WTC11 (cell line): ENCODE data around the gene TPM3. TPM values are rescaled to one million over a fixed set of nuclear protein-coding genes. Genes with fewer than 3 reads are reported as not detected.

Experiments used
- ATAC-seq: fragments of 200-7000 bp; cut with Tn5 transposase; 2 replicates; pipeline ENCODE4 v1.10.0; 2021; ENCODE audit warnings: mild to moderate bottlenecking, moderate library complexity
- CTCF ChIA-PET: fragments of 300-600 bp; sonication (Branson Sonifier 250); formaldehyde crosslinking; loops from one replicate; lab custom pipeline; 2021; ENCODE audit warnings: antibody characterized with exemption; lab: Charles Lee
- POLR2A ChIA-PET: fragments of 350-600 bp; sonication (Branson Sonifier 250); formaldehyde crosslinking; loops from one replicate; lab custom pipeline; 2021; ENCODE audit warnings: antibody characterized with exemption; lab: Charles Lee
- DNase-seq: peaks from one replicate; pipeline ENCODE4 v3.0.0; 2021; ENCODE audit warnings: low spot score
- H3K27ac Mint-ChIP-seq: 2 replicates; pipeline ENCODE4 v1.8.0; 2021; ENCODE audit warnings: mixed read lengths
- H3K27me3 Mint-ChIP-seq: 2 replicates; pipeline ENCODE4 v1.8.0; 2021; ENCODE audit warnings: low read depth, mild to moderate bottlenecking, moderate library complexity, mixed read lengths
- H3K36me3 Mint-ChIP-seq: 2 replicates; pipeline ENCODE4 v1.8.0; 2021; ENCODE audit warnings: mixed read lengths
- H3K4me1 Mint-ChIP-seq: 2 replicates; pipeline ENCODE4 v1.8.0; 2022; ENCODE audit warnings: mixed read lengths
- H3K4me3 Mint-ChIP-seq: 2 replicates; pipeline ENCODE4 v1.8.0; 2021; ENCODE audit warnings: mild to moderate bottlenecking, moderate library complexity, mixed read lengths
- H3K9me3 Mint-ChIP-seq: 2 replicates; pipeline ENCODE4 v1.8.0; 2021; ENCODE audit warnings: mixed read lengths
- AFF4 ChIP-seq: sonication (generic); formaldehyde crosslinking; IDR thresholded peaks from 2 replicates; pipeline ENCODE4 v1.8.1; 2023; ENCODE audit warnings: mild to moderate bottlenecking, missing genetic modification reagents, borderline replicate concordance
- ATF1 ChIP-seq: sonication (generic); formaldehyde crosslinking; IDR thresholded peaks from 2 replicates; pipeline ENCODE4 v1.8.1; 2023; ENCODE audit warnings: mild to moderate bottlenecking, moderate library complexity, missing genetic modification reagents
- ATF3 ChIP-seq: sonication (generic); formaldehyde crosslinking; conservative IDR thresholded peaks from 2 replicates; pipeline ENCODE4 v1.8.1; 2022; ENCODE audit warnings: mild to moderate bottlenecking, missing genetic modification reagents
- CDX4 ChIP-seq: fragments of 250-450 bp; sonication (Bioruptor Pico); IDR thresholded peaks from 2 replicates; pipeline ENCODE4 v1.9.0; 2021; ENCODE audit warnings: moderate library complexity, mild to moderate bottlenecking, inconsistent platforms, borderline replicate concordance
- CTCF ChIP-seq: fragments of 200-600 bp; IDR thresholded peaks from 2 replicates; pipeline ENCODE4 v1.8.0; 2022; ENCODE audit warnings: antibody characterized with exemption
- ELF4 ChIP-seq: sonication (generic); formaldehyde crosslinking; IDR thresholded peaks from 2 replicates; pipeline ENCODE4 v1.8.1; 2022; ENCODE audit warnings: low read depth, mild to moderate bottlenecking, moderate library complexity, missing genetic modification reagents
- EMX1 ChIP-seq: fragments of 250-450 bp; sonication (Bioruptor Pico); IDR thresholded peaks from 2 replicates; pipeline ENCODE4 v1.8.0; 2021; ENCODE audit warnings: mild to moderate bottlenecking
- ESRRA ChIP-seq: sonication (generic); formaldehyde crosslinking; IDR thresholded peaks from 2 replicates; pipeline ENCODE4 v1.8.1; 2022; ENCODE audit warnings: mild to moderate bottlenecking, missing genetic modification reagents, borderline replicate concordance
- FOXP1 ChIP-seq: sonication (generic); formaldehyde crosslinking; IDR thresholded peaks from 2 replicates; pipeline ENCODE4 v1.8.0; 2022; ENCODE audit warnings: missing genetic modification reagents, mild to moderate bottlenecking, moderate library complexity, borderline replicate concordance
- GABPB1 ChIP-seq: sonication (generic); formaldehyde crosslinking; IDR thresholded peaks from 2 replicates; pipeline ENCODE4 v1.8.1; 2023; ENCODE audit warnings: mild to moderate bottlenecking, missing genetic modification reagents
- HMGA2 ChIP-seq: fragments of 250-450 bp; sonication (Bioruptor Pico); IDR thresholded peaks from 2 replicates; pipeline ENCODE4 v1.4.0; 2021; ENCODE audit warnings: mild to moderate bottlenecking, moderate library complexity
- IRF2 ChIP-seq: sonication (generic); formaldehyde crosslinking; IDR thresholded peaks from 2 replicates; pipeline ENCODE4 v1.8.0; 2022; ENCODE audit warnings: low read depth, missing genetic modification reagents, borderline replicate concordance
- JAZF1 ChIP-seq: fragments of 250-450 bp; sonication (Bioruptor Pico); IDR thresholded peaks from 2 replicates; pipeline ENCODE4 v1.9.0; 2021; ENCODE audit warnings: moderate library complexity, mild to moderate bottlenecking, inconsistent platforms
- MAX ChIP-seq: sonication (generic); formaldehyde crosslinking; IDR thresholded peaks from 2 replicates; pipeline ENCODE4 v1.8.0; 2022; ENCODE audit warnings: mild to moderate bottlenecking, missing genetic modification reagents
- NFE2L1 ChIP-seq: sonication (generic); formaldehyde crosslinking; IDR thresholded peaks from 2 replicates; pipeline ENCODE4 v1.8.1; 2023; ENCODE audit warnings: missing genetic modification reagents
- NR1H2 ChIP-seq: sonication (generic); formaldehyde crosslinking; IDR thresholded peaks from 2 replicates; pipeline ENCODE4 v1.9.0; 2021; ENCODE audit warnings: mild to moderate bottlenecking, moderate library complexity, missing genetic modification reagents
- NR3C1 ChIP-seq: sonication (generic); formaldehyde crosslinking; conservative IDR thresholded peaks from 2 replicates; pipeline ENCODE4 v1.8.1; 2023; ENCODE audit warnings: low read depth, mild to moderate bottlenecking, missing genetic modification reagents
- PREB ChIP-seq: sonication (generic); formaldehyde crosslinking; IDR thresholded peaks from 2 replicates; pipeline ENCODE4 v1.8.1; 2022; ENCODE audit warnings: mild to moderate bottlenecking, missing genetic modification reagents, moderate library complexity, borderline replicate concordance
- RELA ChIP-seq: sonication (generic); formaldehyde crosslinking; IDR thresholded peaks from 2 replicates; pipeline ENCODE4 v1.8.1; 2022; ENCODE audit warnings: missing genetic modification reagents, mild to moderate bottlenecking, borderline replicate concordance
- SMAD3 ChIP-seq: sonication (generic); formaldehyde crosslinking; IDR thresholded peaks from 2 replicates; pipeline ENCODE4 v1.8.0; 2022; ENCODE audit warnings: missing genetic modification reagents, mild to moderate bottlenecking, borderline replicate concordance
- TCF7 ChIP-seq: sonication (generic); formaldehyde crosslinking; IDR thresholded peaks from 2 replicates; pipeline ENCODE4 v1.8.0; 2022; ENCODE audit warnings: mild to moderate bottlenecking, low read depth, missing genetic modification reagents, moderate library complexity
- TP53 ChIP-seq: sonication (generic); formaldehyde crosslinking; IDR thresholded peaks from 2 replicates; pipeline ENCODE4 v1.8.1; 2023; ENCODE audit warnings: mild to moderate bottlenecking, missing genetic modification reagents
- ZBTB21 ChIP-seq: sonication (generic); formaldehyde crosslinking; IDR thresholded peaks from 2 replicates; pipeline ENCODE4 v1.8.1; 2023; ENCODE audit warnings: mild to moderate bottlenecking, missing genetic modification reagents, borderline replicate concordance
- ZNF317 ChIP-seq: sonication (generic); formaldehyde crosslinking; IDR thresholded peaks from 2 replicates; pipeline ENCODE4 v1.8.1; 2023; ENCODE audit warnings: low read depth, mild to moderate bottlenecking, moderate library complexity, missing genetic modification reagents, borderline replicate concordance
- ZNF416 ChIP-seq: fragments of 250-450 bp; sonication (Bioruptor Pico); IDR thresholded peaks from 2 replicates; pipeline ENCODE4 v1.9.0; 2021; ENCODE audit warnings: mild to moderate bottlenecking, inconsistent platforms
- ZNF423 ChIP-seq: fragments of 250-450 bp; sonication (Bioruptor Pico); IDR thresholded peaks from 2 replicates; pipeline ENCODE4 v2.1.2; 2022; ENCODE audit warnings: mild to moderate bottlenecking, moderate library complexity
- ZNF512 ChIP-seq: sonication (generic); formaldehyde crosslinking; IDR thresholded peaks from 2 replicates; pipeline ENCODE4 v1.8.1; 2022; ENCODE audit warnings: missing genetic modification reagents, borderline replicate concordance
- total RNA-seq: library from RNA; stranded (reverse); gene quantifications from 3 replicates; pipeline ENCODE4 v1.2.3, GENCODE V29; 2021

The TPM3 gene
- total RNA-seq, 1 experiment from 2014 or later, result 614 TPM

- TF ChIP-seq FOXP1 (CRISPR knock-in tag) (peak; percentile 54; the same call in 1 of the 2 replicates), ZNF416 (CRISPR knock-in tag) (no peak), NR3C1 (CRISPR knock-in tag) (no peak), JAZF1 (CRISPR knock-in tag) (no peak), CTCF (no peak), ZNF512 (CRISPR knock-in tag) (no peak), ATF1 (no peak), NR1H2 (CRISPR knock-in tag) (no peak), GABPB1 (no peak)
- TF ChIP-seq, all 79 proteins: peak for 4
Measured at GRCh38 chr1:154154534-154155191, 37.2 kb downstream of the TPM3 start, which contains the start of gene NUP210L (continued).

GRCh38 chr1:154154053-154154452 lies 37.8 kb downstream of the TPM3 start:
- Mint-ChIP-seq H3K27me3 (no peaks in the 10 kb centered on the region), H3K27ac (peak overlapping the region; percentile 91), H3K4me1 (peaks cover 19% of the 10 kb centered on the region), H3K36me3 (peaks cover 24% of the 10 kb centered on the region), H3K9me3 (no peaks in the 10 kb centered on the region), H3K4me3 (no peak overlapping the region)
- ATAC-seq (no peak), DNase-seq (no peak)
- POLR2A ChIA-PET, result interaction anchor here (0.6 to 1.5 kb wide), 2 partner anchors 17 to 79 kb away, joined by 3 to 5 read pairs; no protein-coding TSS in a partner anchor
- CTCF ChIA-PET, result interaction anchor here (1.0 kb wide), 1 partner anchor 181 kb away, joined by 3 read pairs; no protein-coding TSS in a partner anchor
- TF ChIP-seq IRF2 (CRISPR knock-in tag) (no peak), ATF1 (no peak), CDX4 (CRISPR knock-in tag) (no peak), ZBTB21 (CRISPR knock-in tag) (no peak), MAX (no peak), RELA (no peak), ELF4 (CRISPR knock-in tag) (no peak), TCF7 (no peak), NFE2L1 (CRISPR knock-in tag) (no peak), TP53 (CRISPR knock-in tag) (no peak), ATF3 (CRISPR knock-in tag) (no peak), PREB (no peak), HMGA2 (CRISPR knock-in tag) (no peak), EMX1 (CRISPR knock-in tag) (no peak), ZNF317 (CRISPR knock-in tag) (no peak), ESRRA (no peak), AFF4 (CRISPR knock-in tag) (no peak), SMAD3 (no peak), ZNF423 (CRISPR knock-in tag) (no peak)
